Ishikawa (cell line): ENCODE results near the gene MRPS21.

Experiments
- EP300 ChIP-seq: IDR thresholded peaks from 2 replicates; pipeline ENCODE4 v1.6.1; 2012; ENCODE audit warnings: borderline replicate concordance
- YY1 ChIP-seq: IDR thresholded peaks from 2 replicates; pipeline ENCODE4 v1.6.1; 2012; ENCODE audit warnings: low read depth
- TF ChIP-seq, protein P1 (sequence below): IDR thresholded peaks from 2 replicates; pipeline ENCODE4 v1.6.1; 2012; ENCODE audit warnings: low read depth, mild to moderate bottlenecking
- TF ChIP-seq, protein P2 (sequence below): IDR thresholded peaks from 2 replicates; pipeline ENCODE4 v1.6.1; 2012

DNA sequence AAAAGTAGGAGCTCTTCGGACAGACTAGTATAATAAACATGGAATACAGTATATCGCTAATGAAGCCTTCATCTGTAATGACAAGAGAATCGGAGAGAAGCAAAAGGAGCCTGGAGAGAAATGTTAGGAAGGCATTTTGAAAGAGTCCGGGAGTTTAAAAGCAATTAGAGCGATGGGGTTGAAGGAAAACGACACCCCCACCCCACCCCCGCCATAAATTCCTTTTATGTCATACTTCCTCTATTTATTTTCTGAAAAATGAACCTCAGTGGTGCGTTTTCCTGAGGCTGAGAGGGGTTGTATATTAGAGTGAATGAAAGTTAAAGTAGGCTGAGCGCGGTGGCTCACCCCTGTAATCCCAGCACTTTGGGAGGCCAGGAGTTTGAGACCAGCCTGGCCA is 24.2 kb upstream of the MRPS21 start:
- TF ChIP-seq, protein P1, sequence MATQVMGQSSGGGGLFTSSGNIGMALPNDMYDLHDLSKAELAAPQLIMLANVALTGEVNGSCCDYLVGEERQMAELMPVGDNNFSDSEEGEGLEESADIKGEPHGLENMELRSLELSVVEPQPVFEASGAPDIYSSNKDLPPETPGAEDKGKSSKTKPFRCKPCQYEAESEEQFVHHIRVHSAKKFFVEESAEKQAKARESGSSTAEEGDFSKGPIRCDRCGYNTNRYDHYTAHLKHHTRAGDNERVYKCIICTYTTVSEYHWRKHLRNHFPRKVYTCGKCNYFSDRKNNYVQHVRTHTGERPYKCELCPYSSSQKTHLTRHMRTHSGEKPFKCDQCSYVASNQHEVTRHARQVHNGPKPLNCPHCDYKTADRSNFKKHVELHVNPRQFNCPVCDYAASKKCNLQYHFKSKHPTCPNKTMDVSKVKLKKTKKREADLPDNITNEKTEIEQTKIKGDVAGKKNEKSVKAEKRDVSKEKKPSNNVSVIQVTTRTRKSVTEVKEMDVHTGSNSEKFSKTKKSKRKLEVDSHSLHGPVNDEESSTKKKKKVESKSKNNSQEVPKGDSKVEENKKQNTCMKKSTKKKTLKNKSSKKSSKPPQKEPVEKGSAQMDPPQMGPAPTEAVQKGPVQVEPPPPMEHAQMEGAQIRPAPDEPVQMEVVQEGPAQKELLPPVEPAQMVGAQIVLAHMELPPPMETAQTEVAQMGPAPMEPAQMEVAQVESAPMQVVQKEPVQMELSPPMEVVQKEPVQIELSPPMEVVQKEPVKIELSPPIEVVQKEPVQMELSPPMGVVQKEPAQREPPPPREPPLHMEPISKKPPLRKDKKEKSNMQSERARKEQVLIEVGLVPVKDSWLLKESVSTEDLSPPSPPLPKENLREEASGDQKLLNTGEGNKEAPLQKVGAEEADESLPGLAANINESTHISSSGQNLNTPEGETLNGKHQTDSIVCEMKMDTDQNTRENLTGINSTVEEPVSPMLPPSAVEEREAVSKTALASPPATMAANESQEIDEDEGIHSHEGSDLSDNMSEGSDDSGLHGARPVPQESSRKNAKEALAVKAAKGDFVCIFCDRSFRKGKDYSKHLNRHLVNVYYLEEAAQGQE = no peak
- TF ChIP-seq EP300 = no peak
- no peak for TF ChIP-seq YY1
- TF ChIP-seq, protein P2, sequence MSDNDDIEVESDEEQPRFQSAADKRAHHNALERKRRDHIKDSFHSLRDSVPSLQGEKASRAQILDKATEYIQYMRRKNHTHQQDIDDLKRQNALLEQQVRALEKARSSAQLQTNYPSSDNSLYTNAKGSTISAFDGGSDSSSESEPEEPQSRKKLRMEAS = no peak
